PFSK-1 (cell line): Measurements from ENCODE around the gene PTGDR2.

Experiments used
- FOXP2 ChIP-seq: optimal IDR thresholded peaks from 2 replicates; pipeline ENCODE3; 2011; ENCODE audit warnings: borderline replicate concordance, control low read depth, inconsistent platforms; ENCODE audit not compliant: insufficient read depth; ENCODE audit errors: extremely low read length, extremely low read depth
- POLR2AphosphoS5 ChIP-seq: IDR thresholded peaks from 2 replicates; pipeline ENCODE4 v1.6.1; 2012; ENCODE audit warnings: low read depth, mild to moderate bottlenecking, control low read depth, low read length, moderate library complexity
- SIN3A ChIP-seq: IDR thresholded peaks from 2 replicates; pipeline ENCODE4 v1.6.1; 2012; ENCODE audit warnings: mild to moderate bottlenecking, low read length, moderate library complexity, borderline replicate concordance; ENCODE audit not compliant: insufficient read depth
- TAF1 ChIP-seq: IDR thresholded peaks from 2 replicates; pipeline ENCODE4 v1.6.1; 2012; ENCODE audit warnings: low read length, control low read depth, borderline replicate concordance; ENCODE audit not compliant: insufficient read depth
- TF ChIP-seq, protein P1 (sequence below), 2 experiments: IDR thresholded peaks; 2 replicates each; pipeline versions ENCODE4 v1.6.1 to v1.8.0; 2011 to 2012; ENCODE audit warnings: low read depth in 2 of 2, low read length in 2 of 2, control low read depth in 1 of 2, inconsistent platforms in 1 of 2, mild to moderate bottlenecking in 1 of 2, moderate library complexity in 1 of 2; ENCODE audit not compliant: insufficient read depth in 1 of 2

PTGDR2 gene

GRCh38 chr11:60874421-60875365 is 18.9 kb upstream of the PTGDR2 start:
- no peak for TF ChIP-seq SIN3A
- TF ChIP-seq TAF1 = no peak
- no peak for TF ChIP-seq FOXP2
- TF ChIP-seq, protein P1, sequence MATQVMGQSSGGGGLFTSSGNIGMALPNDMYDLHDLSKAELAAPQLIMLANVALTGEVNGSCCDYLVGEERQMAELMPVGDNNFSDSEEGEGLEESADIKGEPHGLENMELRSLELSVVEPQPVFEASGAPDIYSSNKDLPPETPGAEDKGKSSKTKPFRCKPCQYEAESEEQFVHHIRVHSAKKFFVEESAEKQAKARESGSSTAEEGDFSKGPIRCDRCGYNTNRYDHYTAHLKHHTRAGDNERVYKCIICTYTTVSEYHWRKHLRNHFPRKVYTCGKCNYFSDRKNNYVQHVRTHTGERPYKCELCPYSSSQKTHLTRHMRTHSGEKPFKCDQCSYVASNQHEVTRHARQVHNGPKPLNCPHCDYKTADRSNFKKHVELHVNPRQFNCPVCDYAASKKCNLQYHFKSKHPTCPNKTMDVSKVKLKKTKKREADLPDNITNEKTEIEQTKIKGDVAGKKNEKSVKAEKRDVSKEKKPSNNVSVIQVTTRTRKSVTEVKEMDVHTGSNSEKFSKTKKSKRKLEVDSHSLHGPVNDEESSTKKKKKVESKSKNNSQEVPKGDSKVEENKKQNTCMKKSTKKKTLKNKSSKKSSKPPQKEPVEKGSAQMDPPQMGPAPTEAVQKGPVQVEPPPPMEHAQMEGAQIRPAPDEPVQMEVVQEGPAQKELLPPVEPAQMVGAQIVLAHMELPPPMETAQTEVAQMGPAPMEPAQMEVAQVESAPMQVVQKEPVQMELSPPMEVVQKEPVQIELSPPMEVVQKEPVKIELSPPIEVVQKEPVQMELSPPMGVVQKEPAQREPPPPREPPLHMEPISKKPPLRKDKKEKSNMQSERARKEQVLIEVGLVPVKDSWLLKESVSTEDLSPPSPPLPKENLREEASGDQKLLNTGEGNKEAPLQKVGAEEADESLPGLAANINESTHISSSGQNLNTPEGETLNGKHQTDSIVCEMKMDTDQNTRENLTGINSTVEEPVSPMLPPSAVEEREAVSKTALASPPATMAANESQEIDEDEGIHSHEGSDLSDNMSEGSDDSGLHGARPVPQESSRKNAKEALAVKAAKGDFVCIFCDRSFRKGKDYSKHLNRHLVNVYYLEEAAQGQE (IDR thresholded peaks at IDR 0.05; ENCODE audit: insufficient read depth in 1 of 2, low read depth in 2 of 2, low read length in 2 of 2) = no peak
- TF ChIP-seq POLR2AphosphoS5 = no peak

DNA sequence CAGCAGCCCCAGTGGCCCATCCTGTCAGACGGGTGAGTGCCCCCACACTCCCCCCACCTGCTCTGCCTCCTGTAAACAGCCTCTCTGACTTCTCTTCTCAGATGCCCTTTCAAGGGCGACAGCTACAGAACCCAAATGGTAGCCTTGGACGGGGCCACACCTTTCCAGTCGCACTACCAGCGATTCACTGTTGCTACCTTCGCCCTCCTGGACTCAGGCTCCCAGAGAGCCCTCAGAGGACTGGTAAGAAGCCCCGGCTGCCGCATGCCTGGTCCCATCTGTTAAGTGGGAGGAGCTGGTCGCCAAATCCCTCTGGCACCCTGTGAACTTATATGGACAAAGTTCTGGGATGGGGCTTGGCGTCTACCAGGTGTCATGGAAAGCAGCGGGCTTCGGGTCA is 17.8 kb upstream of the PTGDR2 start:
- no peak for TF ChIP-seq POLR2AphosphoS5
- TF ChIP-seq FOXP2 = no peak
- TF ChIP-seq, protein P1 (IDR thresholded peaks at IDR 0.05; ENCODE audit: insufficient read depth in 1 of 2, low read depth in 2 of 2, low read length in 2 of 2) = no peak
- no peak for TF ChIP-seq SIN3A
- TF ChIP-seq TAF1 = no peak

- TF ChIP-seq TAF1 = no peak
- TF ChIP-seq, protein P1 (IDR thresholded peaks at IDR 0.05; ENCODE audit: insufficient read depth in 1 of 2, low read depth in 2 of 2, low read length in 2 of 2) = peak; percentile 53 to 76; a peak in 3 of 4 replicates
- no peak for TF ChIP-seq SIN3A
- TF ChIP-seq POLR2AphosphoS5 = no peak
- TF ChIP-seq FOXP2 = peak; percentile 93
These were observed 17.3 kb upstream of the PTGDR2 start for GRCh38 chr11:60872961-60873524.

- TF ChIP-seq FOXP2 (no peak), SIN3A (no peak), POLR2AphosphoS5 (no peak)
- TF ChIP-seq, protein P1 (IDR thresholded peaks at IDR 0.05; ENCODE audit: insufficient read depth in 1 of 2, low read depth in 2 of 2, low read length in 2 of 2) = no peak
These were observed 16.6 kb upstream of the PTGDR2 start for GRCh38 chr11:60872124-60872960.
